NCI-H1105 (cell line): ENCODE measurements around the gene FAM200B.

Experiments used
- DNase-seq: peaks from one replicate; lab custom pipeline; 2025; lab: John Stamatoyannopoulos, UW

The FAM200B gene

DNA sequence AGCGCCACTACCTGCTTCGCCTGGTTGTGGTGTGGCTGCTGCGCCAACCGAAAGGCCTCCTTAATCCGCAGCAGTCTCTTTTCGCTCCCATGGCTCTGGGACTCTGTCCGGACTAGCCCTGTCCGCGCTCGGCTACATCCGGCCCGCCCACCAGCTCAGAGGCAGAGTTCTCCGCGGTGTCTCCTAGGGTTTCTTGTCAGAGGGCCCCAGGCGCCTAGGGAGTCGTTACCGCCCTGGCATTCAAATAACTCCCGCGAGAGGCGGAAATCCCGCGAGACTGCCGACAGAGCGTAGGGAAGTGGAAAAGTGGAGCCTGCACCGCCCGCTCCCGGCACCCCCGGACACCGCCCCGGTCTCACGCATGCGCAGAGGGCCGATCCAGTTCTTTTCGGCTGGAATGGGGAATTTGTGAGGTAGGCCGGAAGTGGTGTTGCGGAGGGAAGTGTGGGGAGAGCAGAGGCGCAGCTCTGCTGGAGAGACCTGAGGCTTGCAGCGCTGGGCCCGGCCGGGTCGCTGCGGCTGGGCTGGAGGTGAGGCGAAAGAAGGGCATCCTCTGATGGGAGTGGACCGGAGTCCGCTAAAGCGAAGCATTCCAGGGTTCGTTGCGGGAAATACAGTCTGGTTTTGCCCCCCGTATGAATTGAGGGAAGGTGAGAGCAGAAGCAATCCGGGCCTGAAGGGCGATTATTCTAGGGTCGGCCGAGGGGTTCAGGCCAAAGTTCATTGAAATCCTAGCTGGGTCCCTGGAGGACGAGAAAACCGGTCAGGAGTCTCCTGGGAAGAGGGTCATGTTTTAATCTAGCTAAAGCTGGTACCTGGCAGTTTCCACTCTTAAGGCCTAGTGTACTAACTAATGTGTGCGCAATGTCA is at the start of gene FAM200B:
FAM200B (plus strand) TSS at position 456 of the 870 bp plus-strand sequence. CDS start 5,151 bp downstream, outside the sequence.
- DNase-seq = peak; percentile 92

GRCh38 chr4:15636818-15637217 is 44.8 kb upstream of the FAM200B start:
- no peak for DNase-seq

GRCh38 chr4:15638418-15638817 is 43.2 kb upstream of the FAM200B start:
- no peak for DNase-seq

GRCh38 chr4:15648600-15648999 is 33.0 kb upstream of the FAM200B start:
- DNase-seq = no peak

GRCh38 chr4:15649914-15650545 is 31.6 kb upstream of the FAM200B start:
- DNase-seq = peak; percentile 31

GRCh38 chr4:15651676-15652075 is 30.0 kb upstream of the FAM200B start:
- no peak for DNase-seq

GRCh38 chr4:15652191-15652590 is 29.4 kb upstream of the FAM200B start:
- DNase-seq = no peak

DNA sequence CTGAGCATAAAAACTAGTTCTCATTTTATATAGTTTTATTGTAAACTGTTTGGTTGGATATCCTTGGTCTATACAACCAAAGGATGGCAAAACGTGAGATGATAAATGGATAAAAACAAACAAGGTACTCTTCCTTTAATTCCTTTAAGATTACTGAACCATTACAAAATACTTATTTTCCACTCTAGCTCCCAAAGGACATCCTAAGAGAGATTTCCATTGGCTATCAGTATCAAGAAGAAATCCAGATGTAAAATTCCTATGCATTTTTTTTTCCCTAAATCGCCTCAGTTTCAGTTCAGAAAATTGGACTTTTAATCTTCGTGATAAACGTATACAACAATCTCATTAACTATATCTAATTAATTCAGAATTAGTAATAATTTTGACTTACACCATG is 28.8 kb upstream of the FAM200B start:
- DNase-seq = no peak

DNA sequence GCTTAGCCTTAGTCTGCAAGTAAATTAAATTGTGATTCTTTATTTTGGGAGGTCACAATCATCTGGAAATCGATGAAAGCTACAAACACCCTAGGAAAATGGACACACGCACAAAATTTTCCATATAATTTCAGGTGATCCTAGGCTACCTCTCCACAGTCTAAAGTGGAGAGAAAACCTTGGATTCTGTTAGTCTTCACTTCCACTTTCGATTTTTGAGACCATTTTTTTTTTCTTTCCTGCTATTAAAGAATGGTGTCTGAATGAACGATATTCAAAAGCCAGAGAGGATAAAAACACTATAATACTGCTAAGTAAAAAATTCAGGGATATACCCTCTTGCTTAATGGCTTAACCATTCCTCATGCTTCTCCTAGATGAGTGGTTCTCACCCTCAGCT is 28.2 kb upstream of the FAM200B start:
- no peak for DNase-seq

DNA sequence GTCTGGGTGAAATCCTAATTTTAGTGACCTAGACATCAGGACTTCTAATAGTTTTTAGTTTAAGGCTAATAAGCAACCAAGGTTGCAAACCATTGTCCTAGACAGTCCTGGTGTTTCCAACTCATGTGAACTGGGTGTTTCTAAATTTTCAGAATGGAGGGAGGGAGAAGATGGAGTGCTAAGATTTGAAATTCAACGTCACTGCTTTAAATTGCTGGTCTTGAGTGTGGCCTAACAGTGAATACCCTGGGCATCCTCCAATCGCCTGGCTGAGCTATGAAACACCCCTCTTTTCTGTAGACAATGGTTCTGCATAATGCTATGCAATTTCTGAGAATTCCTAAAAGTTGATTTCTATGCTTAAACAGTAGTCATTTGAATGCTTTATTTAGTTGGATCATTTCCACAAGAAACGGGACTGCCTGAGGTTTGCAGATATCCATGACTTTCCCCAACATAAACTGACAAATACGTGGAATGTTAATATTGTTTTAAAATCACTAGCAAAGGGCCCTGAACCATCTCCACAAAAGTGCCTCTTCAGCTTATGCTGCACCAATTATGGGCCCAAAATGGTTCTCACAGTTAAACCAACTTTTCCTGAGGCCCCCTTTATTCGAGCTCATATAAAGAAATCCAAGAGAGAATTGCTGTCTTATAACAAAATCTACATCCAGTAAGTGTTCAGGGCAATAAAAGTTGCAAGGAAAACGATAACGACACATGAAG is 27.6 kb upstream of the FAM200B start:
- DNase-seq = peak; percentile 7

- DNase-seq = peak; percentile 15
Observed at GRCh38 chr4:15654593-15655222, 26.9 kb upstream of the FAM200B start.

- peak; percentile 58 for DNase-seq
Observed at GRCh38 chr4:15655223-15656037, 26.2 kb upstream of the FAM200B start, which contains the start of gene FBXL5. TSS of gene FBXL5 (minus strand) at chr4:15655357. CDS start at chr4:15655287, 70 bp downstream.

- peak; percentile 53 for DNase-seq
Observed at GRCh38 chr4:15656038-15656470, 25.6 kb upstream of the FAM200B start.

DNA sequence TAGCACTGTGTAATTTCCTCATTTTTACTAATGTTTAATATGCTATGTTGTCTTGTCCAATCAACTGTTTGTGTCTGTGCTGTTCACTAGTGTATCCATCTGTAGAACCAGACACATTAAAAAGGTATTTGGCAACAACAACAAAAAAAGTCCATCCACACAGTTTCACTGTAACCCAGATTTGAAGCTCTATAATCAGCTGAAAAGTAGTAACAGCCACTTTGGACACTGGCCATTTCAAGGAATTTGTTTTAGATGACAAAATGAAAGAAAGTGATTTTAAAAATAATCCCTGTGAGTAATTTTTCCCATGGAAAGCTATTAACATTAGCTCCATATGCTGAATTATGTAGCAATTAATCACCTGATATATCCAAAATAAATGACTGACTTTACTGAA is 24.3 kb upstream of the FAM200B start:
- no peak for DNase-seq

GRCh38 chr4:15658136-15658770 is 23.4 kb upstream of the FAM200B start:
- no peak for DNase-seq

DNA sequence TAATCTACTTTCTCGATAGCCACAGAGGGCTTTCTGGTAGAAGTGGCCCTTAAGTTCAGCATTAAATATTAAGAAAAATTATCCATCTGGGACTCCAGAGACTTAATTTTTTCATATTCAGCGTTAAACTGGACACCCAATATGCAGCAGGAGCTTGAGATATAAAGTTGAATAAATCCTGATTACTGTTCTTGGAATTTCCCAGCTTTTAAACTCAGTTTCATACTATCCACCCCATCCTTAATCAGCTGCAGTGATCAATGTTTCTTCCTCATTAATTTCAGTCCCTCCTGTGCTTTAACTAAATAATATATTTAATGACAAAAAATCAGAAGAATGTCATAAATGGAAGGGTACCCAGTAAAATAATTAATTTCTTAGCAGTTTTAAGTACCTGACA is 22.8 kb upstream of the FAM200B start:
- no peak for DNase-seq

- DNase-seq = no peak
Observed at GRCh38 chr4:15659768-15660570, 21.7 kb upstream of the FAM200B start.

DNA sequence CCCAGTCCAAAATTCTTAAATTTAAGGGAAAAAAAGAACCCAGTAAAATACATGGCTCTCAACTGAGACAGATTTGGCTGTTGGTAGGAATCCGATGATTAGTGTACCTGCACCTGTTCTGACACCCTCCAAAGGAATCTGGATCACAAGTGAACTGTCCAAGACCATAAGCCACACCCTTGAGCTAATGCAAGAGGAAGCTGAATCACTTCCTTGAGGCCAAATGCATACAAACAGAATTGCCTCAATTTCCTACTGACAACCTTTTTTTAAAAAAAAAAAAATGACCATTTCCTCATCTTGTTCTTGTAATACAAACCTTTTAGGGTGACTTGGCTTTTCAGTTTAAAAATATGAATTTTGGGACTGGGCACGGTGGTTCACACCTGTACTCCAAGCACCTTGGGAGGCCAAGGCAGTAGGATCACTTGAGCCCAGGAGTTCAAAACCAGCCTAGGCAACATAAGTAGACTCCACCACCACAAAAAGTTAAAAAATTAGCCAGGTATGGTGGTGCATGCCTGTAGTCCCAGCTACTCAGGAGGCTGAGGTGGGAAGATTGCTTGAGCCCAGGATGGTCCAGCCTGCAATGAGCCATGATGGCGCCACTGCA is 15.8 kb upstream of the FAM200B start:
- DNase-seq = no peak

- DNase-seq = no peak
Observed at GRCh38 chr4:15667006-15667405, 14.6 kb upstream of the FAM200B start.
